HG03469 (cell line): ENCODE measurements around the gene AFTPH.

Experiments
- ATAC-seq: cut with Tn5 transposase; IDR thresholded peaks from one replicate; pipeline ENCODE4 v1.9.1; 2021; ENCODE audit warnings: mild to moderate bottlenecking, moderate library complexity, moderate number of reproducible peaks; ENCODE audit not compliant: unreplicated experiment

Gene AFTPH

DNA sequence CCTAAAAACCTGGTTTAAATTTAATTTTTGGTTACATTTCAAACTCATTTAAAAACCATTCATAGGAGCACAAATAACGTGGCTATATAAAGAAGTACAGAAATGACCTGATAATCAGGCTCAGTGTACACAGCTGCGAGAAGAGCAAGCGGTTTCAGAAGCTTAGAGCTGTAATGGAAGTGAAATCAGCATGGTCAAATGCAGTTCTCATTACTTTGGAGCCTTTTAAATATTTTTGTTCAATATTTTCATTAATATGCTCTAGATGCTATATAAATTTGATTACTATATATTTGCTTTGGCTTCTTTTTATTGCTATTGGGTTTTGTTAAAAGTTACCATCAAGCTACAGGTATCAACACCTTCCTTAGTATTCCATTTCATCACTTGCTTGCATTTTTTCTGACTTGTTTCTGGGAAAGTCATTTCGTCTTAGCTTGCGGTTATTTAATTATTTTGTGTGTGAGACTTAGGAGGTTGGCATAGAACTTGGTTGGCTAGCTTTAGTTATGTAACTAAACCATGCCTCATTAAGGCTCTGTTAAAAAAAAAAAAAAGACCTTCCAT, 58.7 kb downstream of the AFTPH start:
- peak; percentile 79 for ATAC-seq

DNA sequence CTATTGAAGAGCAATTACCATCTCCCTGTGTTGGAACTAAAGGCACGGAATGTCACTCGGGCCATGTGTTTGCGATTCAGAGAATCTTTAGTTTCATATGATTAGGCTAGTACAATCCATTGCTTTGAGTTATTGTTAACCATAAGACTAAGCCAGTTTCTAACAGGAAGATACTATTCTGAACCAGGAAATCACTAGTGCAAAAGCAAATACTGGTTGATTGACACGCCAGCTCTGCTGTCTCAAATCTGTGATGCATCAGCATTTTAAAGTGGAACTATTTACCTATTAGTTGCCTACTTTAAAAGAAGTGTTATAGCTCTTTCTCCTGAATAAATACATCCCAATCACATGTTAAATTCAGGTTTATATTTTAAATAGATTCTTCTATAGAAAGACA, 61.9 kb downstream of the AFTPH start:
- no peak for ATAC-seq

DNA sequence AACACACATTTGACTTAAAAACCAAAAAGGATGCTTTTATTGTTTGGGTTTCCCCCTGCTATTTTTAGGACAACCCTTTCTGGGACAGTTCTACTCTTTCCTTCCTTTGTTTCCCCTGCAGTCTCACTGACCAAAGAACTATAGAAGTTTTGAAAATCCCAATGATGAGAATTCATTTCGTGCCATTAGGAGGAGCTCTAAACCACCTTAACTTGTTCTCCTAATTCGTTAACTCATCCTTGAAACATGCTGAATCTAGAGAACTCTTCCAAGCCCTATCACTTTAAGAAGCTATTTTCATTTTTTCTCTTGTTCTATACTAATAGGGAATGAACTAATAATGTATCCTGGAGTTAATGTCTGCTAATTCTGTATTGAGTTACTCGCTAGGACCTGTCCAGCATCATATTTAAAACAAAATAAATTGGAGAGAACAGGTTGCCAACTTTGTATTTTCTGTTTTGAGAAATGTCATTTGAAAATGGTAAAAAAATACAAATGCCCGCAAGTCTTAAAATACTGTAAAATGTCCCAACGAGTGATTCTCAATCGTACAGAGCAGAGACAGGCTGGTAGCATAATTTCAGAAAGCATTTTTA, 62.9 kb downstream of the AFTPH start:
- ATAC-seq: no peak

DNA sequence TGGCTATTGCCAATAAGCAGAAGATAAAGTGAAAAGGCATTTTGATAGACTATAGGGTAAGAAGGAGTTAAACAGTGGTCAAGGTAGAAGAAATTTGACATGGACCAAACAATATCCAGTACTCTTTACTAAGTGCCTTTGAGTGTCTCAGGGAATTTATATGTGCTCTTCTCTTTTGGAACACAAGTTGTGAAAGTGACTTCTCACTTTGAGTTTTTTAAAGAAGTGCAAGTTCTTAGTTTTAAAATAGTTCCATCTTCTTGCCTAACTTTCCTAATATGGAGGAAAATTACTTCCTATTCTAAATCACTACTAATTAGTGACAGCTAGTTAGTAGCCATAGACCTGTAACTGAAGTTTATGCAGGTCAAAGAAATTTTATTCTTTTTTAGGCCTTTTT, 63.4 kb downstream of the AFTPH start:
- no peak for ATAC-seq

DNA sequence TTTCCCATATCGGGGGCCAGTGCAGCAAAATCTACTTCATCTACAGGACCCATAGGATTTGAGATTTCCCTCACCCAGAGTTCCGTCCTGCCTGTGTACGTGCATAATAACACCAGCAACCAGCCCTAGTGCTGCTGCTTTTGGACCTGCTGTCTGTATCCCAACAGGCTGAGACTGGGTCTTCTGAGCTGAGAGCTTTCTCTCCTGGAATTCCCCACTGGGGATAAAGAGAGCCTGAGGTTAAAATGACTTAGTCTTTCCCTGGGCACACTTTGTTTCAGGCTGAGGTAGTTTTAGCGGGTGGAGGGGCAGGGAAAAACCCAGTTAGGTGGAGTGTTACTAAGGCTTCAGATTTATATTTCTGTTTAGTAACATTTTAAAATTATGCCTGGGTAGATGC, 67.1 kb downstream of the AFTPH start:
- ATAC-seq: no peak

DNA sequence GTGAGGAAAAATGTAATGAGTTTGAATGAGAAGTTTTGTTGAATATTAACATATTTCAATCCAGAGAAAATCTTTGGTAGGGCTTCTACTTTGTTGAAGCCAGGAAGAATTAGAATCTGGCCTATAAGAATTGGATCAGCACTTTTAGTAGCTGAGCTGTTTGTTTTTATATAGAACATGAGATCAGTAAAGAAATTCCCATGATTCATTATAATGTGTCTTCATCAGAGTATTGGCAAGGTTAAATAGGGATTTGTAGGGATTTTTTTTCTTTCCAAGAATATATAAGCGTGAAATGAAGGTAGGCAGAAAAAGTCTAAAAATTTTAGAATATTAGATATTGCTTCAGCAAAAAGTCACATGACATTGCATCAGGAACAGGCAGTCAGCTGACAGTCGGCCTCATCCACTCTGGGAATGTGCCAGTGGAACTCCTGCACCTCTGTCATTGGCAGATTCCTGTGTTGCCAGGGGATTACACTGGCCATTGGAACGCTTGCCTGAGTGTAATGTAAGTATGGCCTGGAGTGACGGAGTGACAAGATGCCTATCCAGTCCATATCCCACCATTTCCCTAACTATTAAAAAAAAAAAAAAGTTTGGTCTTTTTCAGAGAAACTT, 69.0 kb downstream of the AFTPH start:
- ATAC-seq: no peak

DNA sequence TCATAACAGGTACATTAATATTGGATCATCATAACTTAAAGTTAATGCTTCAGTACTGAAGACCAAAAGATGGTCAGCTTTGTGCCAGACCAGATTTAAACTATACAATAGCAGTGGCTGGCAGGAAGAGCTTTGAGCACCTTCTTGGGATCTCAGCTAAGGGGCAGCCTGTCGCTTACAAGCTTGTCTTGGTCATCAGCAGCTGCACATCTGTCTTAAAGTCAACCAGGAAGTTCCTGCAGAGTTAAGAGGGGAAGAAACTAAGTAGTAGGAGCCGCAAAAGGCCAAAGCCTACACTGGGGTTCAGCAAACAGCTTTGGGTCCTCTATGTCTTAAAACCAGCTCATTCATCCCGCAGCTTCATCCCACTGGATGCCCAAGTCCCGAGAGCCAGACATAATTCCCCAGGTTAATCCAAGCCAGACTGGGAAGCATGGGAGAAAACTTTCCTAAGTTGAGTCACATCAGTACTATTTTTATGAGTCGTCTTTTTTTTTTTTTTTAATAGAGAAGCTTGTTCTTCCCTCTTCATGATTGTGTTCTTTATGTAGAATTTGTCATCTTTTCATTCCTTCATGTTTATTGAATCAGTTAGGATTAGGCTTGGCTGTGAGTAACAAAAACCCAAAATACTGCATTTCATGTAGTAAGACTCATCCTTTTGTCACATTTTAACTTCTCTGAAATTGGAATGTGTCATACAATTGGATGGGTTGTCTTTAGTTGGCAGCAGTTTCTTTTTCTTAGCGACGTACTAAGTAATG, 70.3 kb downstream of the AFTPH start:
- ATAC-seq: no peak

DNA sequence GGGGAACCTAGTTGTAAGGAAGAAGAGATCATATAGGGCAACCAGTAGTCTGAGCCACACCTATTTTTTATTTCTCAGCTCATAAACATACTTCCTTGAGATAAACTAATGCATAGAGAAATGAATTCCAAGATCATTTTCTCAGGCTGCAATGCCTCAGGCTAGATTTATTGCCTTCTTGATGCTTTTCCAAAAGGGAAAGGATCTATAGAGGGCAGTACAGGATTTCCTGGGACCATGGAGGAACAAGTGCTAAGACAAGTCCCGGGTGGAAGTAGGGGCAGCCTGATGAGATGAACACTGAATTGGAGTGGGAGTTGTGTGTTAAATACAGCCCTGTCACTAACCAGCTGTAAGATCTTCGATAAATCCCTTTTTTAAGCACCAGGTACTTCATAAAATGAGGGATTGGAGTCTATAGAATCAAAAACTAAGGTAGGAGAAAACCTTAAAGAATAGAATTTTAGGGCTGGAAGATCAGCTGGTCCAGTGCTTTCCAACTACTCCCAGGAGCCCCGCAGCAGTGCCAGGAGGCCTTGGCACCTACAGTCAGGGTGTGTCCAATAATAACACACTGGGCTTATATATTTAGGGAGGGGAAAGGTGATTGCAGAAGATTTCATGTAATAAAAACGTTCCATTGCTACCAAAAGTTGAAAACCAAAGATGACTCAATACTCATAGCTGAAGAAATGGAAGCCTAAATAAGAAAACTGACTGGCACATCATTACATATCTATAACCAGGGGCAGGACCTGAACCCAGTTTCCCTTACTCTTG, 71.5 kb downstream of the AFTPH start:
- ATAC-seq: no peak

DNA sequence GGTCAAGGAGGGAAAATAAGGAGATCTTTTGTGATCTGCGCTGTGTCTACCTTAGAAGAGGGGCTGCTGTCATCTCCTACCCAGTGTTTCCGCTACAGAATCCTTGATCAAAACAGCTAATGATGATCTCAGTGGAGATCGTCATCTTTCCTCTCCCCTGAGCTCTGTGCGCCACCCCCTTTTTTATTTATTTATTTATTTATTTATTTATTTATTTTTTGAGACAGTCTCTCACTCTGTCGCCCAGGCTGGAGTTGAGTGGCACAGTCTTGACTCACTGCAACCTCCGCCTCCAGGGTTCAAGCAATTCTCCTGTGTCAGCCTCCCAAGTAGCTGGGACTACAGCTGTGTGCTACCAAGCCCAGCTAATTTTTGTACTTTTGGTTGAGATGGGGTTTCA, 74.1 kb downstream of the AFTPH start:
- no peak for ATAC-seq

DNA sequence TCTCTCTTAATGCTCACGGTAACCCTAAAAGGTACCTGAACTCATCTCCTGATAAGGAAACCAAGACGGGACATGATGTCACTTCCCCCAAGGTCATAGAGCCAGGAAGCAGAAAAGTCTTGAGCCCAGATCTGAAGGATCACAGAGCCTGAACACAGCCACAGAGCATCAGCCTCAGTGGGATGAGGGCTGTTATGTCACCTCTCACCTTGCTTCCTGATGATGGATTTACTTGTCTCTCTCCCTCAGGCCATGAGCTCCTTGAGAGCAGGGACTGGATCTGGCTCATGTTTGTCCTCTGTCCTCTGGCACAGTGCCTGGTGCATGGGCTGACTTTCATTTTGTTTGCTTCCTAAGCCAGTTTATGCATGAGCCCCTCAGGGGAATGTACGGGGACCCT, 75.3 kb downstream of the AFTPH start:
- ATAC-seq: no peak

DNA sequence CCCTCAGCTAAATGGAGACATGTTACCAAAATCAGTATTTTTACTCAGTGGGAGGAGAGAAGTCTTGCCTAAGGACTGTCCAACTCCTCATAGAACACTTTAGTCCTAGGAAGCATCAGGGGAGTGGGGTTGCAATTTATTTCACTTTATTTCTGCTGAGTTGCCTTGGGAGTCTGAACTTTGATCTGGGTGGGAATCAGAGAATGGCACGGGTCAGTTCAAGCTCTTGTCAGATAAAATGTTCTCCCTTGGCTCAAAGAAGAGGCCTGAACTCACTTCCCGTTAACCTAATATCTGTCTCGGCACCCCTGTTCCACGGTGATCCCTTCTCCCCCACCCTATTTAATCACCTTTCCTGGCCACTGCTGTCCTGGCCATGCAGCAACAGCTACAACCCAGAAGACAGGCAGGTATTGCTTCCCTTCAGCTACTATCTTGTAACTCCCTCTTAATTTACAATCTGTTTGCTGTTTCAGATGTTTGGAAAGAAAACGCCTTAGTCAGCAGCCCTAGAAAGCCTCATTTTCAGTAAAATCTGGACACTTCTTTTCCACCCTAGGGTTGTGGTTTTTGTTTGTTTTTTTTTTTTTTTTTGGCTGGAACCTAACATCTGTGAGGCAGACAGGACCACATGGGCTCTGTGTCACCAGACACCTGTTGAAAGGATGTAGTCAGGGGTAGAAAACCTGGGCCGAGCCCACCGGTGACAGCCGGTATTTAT, 77.1 kb downstream of the AFTPH start:
- no peak for ATAC-seq

DNA sequence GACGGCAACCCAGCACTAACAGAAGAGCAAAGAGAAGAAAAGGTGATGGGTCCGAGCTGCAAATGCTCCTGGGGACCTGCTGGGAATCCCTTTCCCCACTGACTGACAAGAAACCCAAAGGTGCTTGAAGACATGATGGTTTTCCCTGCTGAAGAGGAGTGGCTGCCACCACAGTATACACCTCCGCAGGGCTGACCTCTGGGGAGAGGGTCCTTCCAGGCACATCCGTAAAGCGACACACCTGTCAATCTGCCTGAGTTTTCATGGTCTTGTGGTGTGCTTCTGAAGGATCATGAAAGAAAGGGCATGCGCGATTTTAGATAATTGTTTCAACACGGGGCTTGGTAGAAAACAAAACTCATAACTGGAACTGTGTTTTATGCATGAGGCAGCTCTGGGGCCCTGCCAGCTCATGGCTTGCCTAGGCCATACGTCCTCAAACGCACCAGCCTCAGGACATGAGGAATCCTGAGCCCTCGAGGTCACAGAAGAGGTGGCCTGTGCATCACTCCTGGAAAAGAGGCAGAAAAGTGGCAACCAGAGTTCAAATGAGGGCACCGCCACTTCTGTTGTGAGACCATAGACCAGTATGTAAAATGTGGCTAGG, 77.8 kb downstream of the AFTPH start:
- ATAC-seq: no peak

DNA sequence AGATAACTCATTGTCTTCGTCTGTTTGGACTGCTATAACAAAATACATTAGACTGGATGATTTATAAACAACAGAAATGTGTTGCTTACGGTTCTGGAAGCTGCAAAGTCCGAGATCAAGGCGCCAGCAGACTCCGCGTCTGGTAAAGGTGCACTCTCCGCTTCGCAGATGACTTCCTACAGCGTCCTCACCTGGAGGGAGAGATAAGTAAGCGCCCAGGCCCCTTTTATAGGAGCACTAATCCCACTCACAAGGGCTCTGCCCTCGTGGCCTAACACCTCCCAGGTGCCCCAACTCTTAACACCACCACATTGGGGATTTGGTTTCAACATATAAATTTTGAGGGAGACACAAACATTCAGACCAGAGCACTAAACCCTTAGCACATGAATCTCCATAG, 78.3 kb downstream of the AFTPH start:
- no peak for ATAC-seq

DNA sequence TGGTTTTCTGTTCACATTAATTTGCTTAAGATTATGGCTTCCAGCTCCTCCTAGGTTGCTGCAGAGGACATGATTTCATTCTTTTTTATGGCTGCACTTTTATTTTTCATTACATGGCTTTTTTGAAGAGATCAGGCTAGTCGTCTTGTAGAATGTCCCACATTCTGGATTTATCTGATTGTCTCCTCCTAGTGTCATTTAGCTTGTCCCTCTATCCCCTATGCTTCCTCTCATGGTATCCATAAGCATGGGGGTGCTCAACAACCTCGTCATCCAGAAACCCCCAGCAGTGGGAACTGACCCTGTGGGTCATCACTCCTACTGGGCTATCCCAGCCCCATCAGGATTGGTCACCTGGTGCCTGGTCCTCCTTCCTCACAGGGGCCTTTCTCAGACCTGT, 80.0 kb downstream of the AFTPH start:
- no peak for ATAC-seq

DNA sequence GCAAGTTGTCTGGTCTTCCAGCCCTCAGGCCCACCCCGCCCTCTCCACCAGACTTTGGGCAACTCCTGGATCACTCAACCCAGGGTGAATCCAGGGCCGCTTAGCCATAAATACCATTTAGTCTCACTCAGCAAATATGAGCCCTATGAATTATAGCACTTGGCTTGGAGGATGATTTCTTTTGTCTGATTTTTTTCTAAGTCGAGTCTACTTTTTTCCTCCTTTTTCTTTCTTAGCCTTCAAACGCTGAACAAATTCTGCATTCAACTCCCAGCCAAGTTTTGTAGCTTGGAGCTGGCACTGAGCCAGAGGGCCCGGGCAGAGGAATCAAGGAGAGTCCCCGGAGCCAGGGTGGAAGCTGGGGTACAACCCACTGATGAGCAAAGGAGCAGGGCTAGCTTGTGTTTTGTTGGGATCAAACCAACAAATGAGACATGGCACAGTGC, 80.9 kb downstream of the AFTPH start:
- ATAC-seq: no peak

DNA sequence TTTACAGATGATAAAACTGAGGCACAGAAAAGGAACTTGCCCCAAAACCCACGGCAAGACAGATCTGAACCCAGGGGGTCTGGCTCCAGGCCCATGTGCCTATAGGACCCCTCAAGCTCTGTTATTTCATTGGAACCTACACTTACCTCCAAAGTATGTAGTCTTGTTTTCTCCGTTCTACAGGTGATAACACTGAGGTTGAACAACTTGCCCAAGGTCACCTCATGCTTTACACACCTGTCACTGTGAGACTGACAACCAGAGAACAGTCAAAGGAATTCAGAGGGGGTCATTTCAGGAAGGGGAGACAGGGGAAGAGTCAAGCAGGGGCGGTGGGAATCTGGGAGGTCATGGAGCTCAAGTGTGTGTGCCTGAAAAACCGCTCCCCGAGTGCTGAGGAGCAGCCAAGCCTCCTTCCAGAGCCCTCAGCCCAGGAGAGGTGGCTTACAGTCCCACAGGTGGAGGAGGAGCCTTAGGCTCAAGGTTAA, 81.9 kb downstream of the AFTPH start:
- ATAC-seq: no peak

DNA sequence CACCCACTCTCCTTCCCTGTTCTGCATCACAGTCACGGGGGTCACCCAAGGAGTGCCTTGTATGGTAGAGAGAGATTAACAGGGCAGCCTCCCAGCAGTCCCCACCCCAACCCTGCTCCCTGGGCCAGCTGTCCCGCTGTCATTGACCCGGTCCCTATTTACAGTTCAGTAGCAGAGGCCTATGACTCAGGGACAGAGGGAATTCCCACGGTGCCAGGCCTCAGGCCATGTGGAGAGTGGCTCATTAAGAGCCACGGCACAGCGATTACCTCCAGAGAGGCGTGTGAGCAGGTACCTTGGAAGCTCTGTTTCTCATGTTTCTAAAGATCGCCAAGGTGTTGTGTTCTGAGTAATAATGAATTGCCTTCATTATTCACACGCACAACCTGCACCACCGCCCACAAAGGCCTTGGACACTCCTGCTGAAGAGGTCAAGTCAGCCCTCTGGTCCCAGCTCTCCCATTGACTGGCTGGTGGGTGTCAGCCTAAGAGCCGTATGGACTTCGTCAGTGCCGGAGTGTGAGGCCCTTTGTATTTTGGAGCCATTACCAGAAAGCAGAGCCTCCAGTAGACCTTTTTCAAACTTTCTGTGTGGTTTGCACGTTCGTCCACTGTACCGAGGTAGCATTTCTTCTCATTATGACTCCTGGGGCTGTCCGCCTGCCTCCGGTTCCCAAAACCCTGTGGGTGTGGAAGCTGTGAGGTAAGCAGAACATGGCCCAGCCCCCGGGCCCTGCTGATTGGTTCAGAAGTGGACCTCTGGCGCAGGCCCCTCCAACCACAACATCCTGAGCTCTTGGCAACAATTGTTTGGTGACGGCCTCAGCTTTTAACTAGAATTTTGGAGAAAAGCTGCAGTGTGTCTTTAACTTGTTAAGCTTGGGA, 82.6 kb downstream of the AFTPH start:
- ATAC-seq: peak; percentile 80

DNA sequence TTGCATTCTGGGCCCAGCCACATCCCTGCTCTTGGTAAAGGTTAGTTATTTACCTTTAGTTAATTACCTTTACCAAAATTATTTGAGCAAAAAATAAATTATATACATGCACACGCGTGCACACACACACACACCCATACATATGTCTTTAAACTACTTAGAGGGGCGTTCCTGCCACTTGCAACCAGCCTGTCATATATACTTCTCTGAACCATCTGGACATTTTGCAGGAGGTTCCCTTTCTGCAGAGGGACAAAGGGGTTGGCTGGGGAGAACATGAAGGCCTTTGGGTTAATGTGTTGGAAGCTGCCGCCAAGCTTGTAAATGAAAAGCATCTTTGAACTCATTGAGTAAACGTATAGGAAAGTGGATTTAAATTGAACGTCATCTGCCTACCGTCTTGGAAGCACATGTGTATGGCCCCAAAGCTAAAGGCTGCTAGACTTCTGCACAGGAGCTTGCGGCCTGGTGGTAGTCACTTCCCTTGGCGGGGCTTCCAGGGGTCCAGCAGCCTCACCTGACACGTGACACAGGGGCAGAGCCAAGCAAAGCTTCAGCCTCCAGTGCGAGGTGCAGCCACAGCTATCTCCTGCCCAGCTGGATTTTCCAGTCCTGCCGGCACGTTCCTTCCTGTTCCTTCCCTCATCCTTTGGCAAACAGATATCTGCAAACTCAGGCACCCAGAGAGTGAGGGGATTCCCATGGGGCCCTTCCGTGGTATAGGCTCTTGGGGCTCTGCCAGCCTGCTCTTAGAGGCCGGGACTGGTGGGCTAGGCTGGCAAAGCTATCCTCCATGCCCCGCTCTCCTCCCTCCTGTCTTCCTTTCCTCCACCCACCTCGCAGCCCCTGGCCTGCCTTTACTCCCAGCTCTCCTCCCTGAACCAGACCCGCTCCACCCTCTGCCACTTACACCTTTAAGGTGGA, 83.5 kb downstream of the AFTPH start:
- no peak for ATAC-seq
